Lung (tissue), 12 donors: ENCODE measurements around the gene PLXDC1. TPM values are rescaled to one million over a fixed set of nuclear protein-coding genes. Genes with fewer than 3 reads are reported as not detected.
"Not testable (repeated sequence)": the region's sequence is repeated elsewhere in the genome, so short reads cannot be mapped to it uniquely, and the experiment has no call there.

Source experiments
- ATAC-seq: fragments of 200-7000 bp; cut with Tn5 transposase; one replicate; pipeline ENCODE4 v1.9.1; 2020; ENCODE audit warnings: moderate number of reproducible peaks; ENCODE audit not compliant: insufficient read depth, low FRiP score
- DNase-seq, 3 donors: peaks; one replicate each; pipeline ENCODE4 v3.0.0-alpha.2; 2013 to 2017
- H3K27ac ChIP-seq, 2 donors: one replicate each; pipeline ENCODE4 v1.5.1; 2013; ENCODE audit warnings: mild to moderate bottlenecking in 2 of 2, moderate library complexity in 2 of 2, control low read depth in 1 of 2, inconsistent platforms in 1 of 2, low read depth in 1 of 2, low read length in 1 of 2
- H3K27me3 ChIP-seq, 3 donors: one replicate each; pipeline ENCODE4 v1.5.1; 2013; ENCODE audit warnings: low read length in 2 of 3; ENCODE audit not compliant: control insufficient read depth in 3 of 3, insufficient read depth in 3 of 3
- H3K36me3 ChIP-seq, 4 donors: one replicate each; pipeline ENCODE4 v1.5.1; 2013; ENCODE audit warnings: low read length in 4 of 4, mild to moderate bottlenecking in 1 of 4, moderate library complexity in 1 of 4; ENCODE audit not compliant: control insufficient read depth in 4 of 4, insufficient read depth in 4 of 4
- H3K4me1 ChIP-seq, 5 donors: one replicate each; pipeline ENCODE4 v1.5.1; 2013; ENCODE audit warnings: low read length in 5 of 5, mild to moderate bottlenecking in 2 of 5, moderate library complexity in 1 of 5; ENCODE audit not compliant: control insufficient read depth in 5 of 5, insufficient read depth in 5 of 5
- H3K4me3 ChIP-seq: one replicate; pipeline ENCODE4 v1.5.1; 2013; ENCODE audit warnings: mild to moderate bottlenecking, control low read depth, moderate library complexity
- H3K9ac ChIP-seq, 2 donors: one replicate each; pipeline ENCODE4 v1.5.1; 2013; ENCODE audit warnings: low read length in 2 of 2, control low read depth in 1 of 2; ENCODE audit not compliant: insufficient read depth in 1 of 2
- H3K9me3 ChIP-seq, 4 donors: one replicate each; pipeline ENCODE4 v1.5.1; 2013; ENCODE audit warnings: low read length in 3 of 4, mild to moderate bottlenecking in 1 of 4, moderate library complexity in 1 of 4; ENCODE audit not compliant: control insufficient read depth in 4 of 4, insufficient read depth in 3 of 4
- WGBS, 2 donors: extraction: QIAGEN DNeasy Blood & Tissue Kit; methylation state at CpG; one replicate each; pipeline ENCODE4 v1.1.7; 2013; 5-methylcytosine and 5-hydroxymethylcytosine counted together
- polyA plus RNA-seq, 2 donors: library from polyadenylated mRNA; stranded (reverse); fragments of 200-250 nt; gene quantifications; one replicate each; pipeline ENCODE4 v1.2.1, GENCODE V29; 2013
- total RNA-seq, 2 donors: library from RNA; depleted of rRNA in 1 of 2; stranded (reverse); fragments of >200 nt in 1 of 2; gene quantifications; one replicate each; pipeline ENCODE4 v1.2.1, GENCODE V29; 2014 to 2021
- TF ChIP-seq, protein P1 (sequence below): IDR thresholded peaks from 2 replicates; pipeline ENCODE4 v1.5.1; 2012; ENCODE audit warnings: mild to moderate bottlenecking; ENCODE audit errors: control extremely low read depth, extremely low read depth
- donor health status: control.
- donor health status: control.
- donor health status: Bipolar disorder and iron deficiency.
- donor health status: healthy.
- donor health status: DM: yes; HTN: yes; CAD: no.

Gene PLXDC1
- total and polyA plus RNA-seq, 4 donors = 1.7 to 7.3 (median 5.4) TPM

DNA sequence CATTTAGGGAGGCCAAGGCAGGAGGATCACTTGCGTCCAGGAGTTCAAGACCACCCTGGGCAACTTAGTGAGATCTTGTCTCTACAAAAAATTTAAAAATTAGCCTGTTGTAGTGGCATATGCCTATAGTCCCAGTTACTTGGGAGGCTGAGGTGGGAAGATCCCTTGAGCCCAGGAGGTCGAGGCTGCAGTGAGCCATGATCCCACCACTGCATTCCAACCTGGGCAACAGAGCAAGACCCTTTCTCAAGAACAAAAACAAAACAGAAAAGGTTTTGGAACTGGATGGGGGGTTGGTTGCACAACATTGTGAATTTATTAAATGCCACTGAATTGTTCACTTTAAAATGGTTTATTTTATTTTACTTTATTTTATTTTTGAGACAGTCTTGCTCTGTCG is 21.2 kb downstream of the PLXDC1 start:
- Histone ChIP-seq H3K4me1 (peaks cover 0 to 14% (median 0%) of the 10 kb centered on the region in 5 donors), H3K27me3 (no peaks in the 10 kb centered on the region), H3K9me3 (no peaks in the 10 kb centered on the region), H3K36me3 (no peaks in the 10 kb centered on the region), H3K4me3 (no peak overlapping the region), H3K9ac (no peak overlapping the region), H3K27ac (no peak overlapping the region)
- no peak for ATAC-seq
- DNase-seq = no peak
- 93% methylated on average over 3 of the region's 3 CpGs for WGBS, 2 donors
- TF ChIP-seq, protein P1, sequence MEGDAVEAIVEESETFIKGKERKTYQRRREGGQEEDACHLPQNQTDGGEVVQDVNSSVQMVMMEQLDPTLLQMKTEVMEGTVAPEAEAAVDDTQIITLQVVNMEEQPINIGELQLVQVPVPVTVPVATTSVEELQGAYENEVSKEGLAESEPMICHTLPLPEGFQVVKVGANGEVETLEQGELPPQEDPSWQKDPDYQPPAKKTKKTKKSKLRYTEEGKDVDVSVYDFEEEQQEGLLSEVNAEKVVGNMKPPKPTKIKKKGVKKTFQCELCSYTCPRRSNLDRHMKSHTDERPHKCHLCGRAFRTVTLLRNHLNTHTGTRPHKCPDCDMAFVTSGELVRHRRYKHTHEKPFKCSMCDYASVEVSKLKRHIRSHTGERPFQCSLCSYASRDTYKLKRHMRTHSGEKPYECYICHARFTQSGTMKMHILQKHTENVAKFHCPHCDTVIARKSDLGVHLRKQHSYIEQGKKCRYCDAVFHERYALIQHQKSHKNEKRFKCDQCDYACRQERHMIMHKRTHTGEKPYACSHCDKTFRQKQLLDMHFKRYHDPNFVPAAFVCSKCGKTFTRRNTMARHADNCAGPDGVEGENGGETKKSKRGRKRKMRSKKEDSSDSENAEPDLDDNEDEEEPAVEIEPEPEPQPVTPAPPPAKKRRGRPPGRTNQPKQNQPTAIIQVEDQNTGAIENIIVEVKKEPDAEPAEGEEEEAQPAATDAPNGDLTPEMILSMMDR = no peak

DNA sequence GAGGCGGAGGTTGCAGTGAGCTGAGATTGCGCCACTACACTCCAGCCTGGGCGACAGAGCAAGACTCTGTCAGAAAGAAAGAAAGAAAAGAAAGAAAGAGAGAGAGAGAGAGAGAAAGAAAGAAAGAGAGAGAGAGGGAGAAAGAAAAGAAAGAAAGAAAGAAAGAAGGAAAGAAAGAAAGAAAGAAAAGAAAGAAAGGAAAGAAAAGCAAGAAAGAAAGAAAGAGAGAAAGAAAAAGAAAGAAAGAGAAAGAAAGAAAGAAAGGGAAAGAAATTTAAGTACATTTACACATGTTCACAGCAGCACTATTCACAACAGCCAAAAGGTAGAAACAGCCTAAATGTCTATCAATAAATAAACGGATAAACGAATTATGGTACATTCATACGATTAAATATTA is 21.9 kb downstream of the PLXDC1 start:
- peaks cover 0 to 14% (median 0%) of the 10 kb centered on the region in 5 donors for H3K4me1 ChIP-seq
- not testable (repeated sequence) for H3K9me3 ChIP-seq, H3K4me3 ChIP-seq, H3K36me3 ChIP-seq, H3K27ac ChIP-seq, ATAC-seq, H3K27me3 ChIP-seq, DNase-seq, H3K9ac ChIP-seq
- 81 to 88% methylated on average over 6 of the region's 6 CpGs for WGBS, 2 donors

DNA sequence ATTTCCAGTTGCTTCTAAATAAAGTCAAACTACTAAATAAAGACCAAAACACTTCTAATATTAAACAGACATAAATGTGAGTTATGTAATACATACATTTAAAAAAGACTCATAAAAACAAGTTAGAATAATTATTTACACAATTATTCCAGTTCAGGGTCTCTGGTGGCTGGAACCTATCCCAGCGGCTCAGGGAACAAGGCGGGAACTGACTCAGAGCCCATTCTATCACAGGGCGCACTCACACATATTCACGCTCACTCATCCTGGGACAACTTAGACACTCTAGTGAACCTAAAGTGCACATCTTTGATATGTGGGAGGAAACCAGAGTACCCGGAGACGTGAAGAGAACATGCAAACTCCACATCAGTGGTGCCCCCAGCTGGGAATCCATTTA is 25.0 kb downstream of the PLXDC1 start:
- Histone ChIP-seq H3K27ac (no peak overlapping the region), H3K4me1 (peaks cover 0 to 10% (median 0%) of the 10 kb centered on the region in 5 donors), H3K9ac (no peak overlapping the region), H3K36me3 (no peaks in the 10 kb centered on the region), H3K9me3 (no peaks in the 10 kb centered on the region), H3K4me3 (no peak overlapping the region), H3K27me3 (no peaks in the 10 kb centered on the region)
- 68 to 82% methylated on average over 6 of the region's 6 CpGs for WGBS, 2 donors
- TF ChIP-seq, protein P1 = no peak
- DNase-seq (peak; percentile 52 to 87 (median 74)), ATAC-seq (no peak)

DNA sequence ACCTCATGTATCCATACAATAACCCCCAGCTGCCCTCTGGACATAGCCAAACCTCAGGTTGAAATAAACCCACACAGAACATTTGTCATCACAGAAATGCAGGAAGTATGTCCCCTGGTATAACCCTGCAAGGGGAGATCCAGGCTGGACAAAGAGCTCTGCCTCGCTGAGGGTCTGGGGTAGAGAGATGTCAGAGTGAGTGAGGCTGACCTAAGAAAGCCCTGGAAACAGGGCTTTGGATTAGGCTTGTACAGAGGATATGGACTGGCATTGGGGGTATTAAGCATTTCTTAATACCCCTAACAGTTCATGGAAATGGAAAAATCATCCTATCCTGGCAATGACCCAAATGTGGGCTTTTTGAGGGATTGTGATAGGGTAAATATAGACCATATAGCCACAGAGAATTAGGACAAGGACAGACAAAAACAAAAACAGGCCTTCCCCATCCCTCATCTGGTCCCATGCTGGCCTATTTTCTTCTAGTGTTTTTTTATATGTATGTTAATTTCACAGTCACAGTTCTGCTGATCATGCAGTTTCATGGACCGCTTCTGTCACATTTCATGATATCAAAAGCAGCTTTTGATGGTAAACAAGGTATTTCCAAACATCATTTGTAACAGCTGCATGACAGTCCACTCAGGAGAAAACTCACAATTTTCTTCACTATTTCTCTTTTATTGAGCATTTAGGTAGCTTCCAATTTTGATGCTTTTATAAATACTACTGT is 26.1 kb downstream of the PLXDC1 start:
- H3K4me3 ChIP-seq = no peak overlapping the region
- no peaks in the 10 kb centered on the region for H3K27me3 ChIP-seq
- TF ChIP-seq, protein P1 = no peak
- no peak overlapping the region for H3K27ac ChIP-seq
- H3K4me1 ChIP-seq = peaks cover 0 to 7% (median 0%) of the 10 kb centered on the region in 5 donors
- ATAC-seq = no peak
- WGBS, 2 donors = 87 to 92% methylated on average over 2 of the region's 2 CpGs
- H3K9ac ChIP-seq = no peak overlapping the region
- H3K36me3 ChIP-seq = no peaks in the 10 kb centered on the region
- DNase-seq = no peak
- no peaks in the 10 kb centered on the region for H3K9me3 ChIP-seq
